Esophagus muscularis mucosa (tissue), 4 donors: ENCODE results near the gene SLC2A10. TPM values are rescaled to one million over a fixed set of nuclear protein-coding genes. Genes with fewer than 3 reads are reported as not detected.
A peak's percentile ranks its signal among the peaks of the same experiment; 100 is the strongest.

Source experiments
- DNase-seq: peaks from one replicate; pipeline ENCODE4 v3.0.0-alpha.2; 2017; ENCODE audit errors: extremely low spot score
- H3K27ac ChIP-seq, 4 donors: fragments of 200-600 bp; sonication (generic); replicated peaks in 1 of 4; 1 replicate in 3 of 4; 2 replicates in 1 of 4; pipeline ENCODE4 v1.5.1; 2016 to 2019; ENCODE audit warnings: mild to moderate bottlenecking in 1 of 4
- H3K27me3 ChIP-seq, 4 donors: fragments of 200-600 bp; sonication (generic); one replicate each; pipeline versions ENCODE4 v1.5.1 to v1.6.0; 2016 to 2019
- H3K36me3 ChIP-seq, 4 donors: fragments of 200-600 bp; sonication (generic); one replicate each; pipeline ENCODE4 v1.5.1; 2016 to 2019
- H3K4me1 ChIP-seq, 4 donors: fragments of 200-600 bp; sonication (generic); one replicate each; pipeline ENCODE4 v1.5.1; 2016 to 2019
- H3K4me3 ChIP-seq, 4 donors: fragments of 200-600 bp; sonication (generic); 1 replicate in 2 of 4; 2 replicates in 2 of 4; pipeline ENCODE4 v1.5.1; 2016 to 2019; ENCODE audit warnings: mild to moderate bottlenecking in 4 of 4, moderate library complexity in 1 of 4
- H3K9me3 ChIP-seq, 4 donors: fragments of 200-600 bp; sonication (generic); 1 replicate in 3 of 4; 2 replicates in 1 of 4; pipeline ENCODE4 v1.5.1; 2016 to 2019
- EP300 ChIP-seq: sonication (generic); formaldehyde crosslinking; IDR thresholded peaks from one replicate; pipeline ENCODE4 v1.6.1; 2017; ENCODE audit warnings: antibody characterized with exemption
- POLR2A ChIP-seq: fragments of 450-650 bp; IDR thresholded peaks from one replicate; pipeline ENCODE4 v1.6.1; 2017; ENCODE audit warnings: antibody characterized with exemption, moderate library complexity, mild to moderate bottlenecking, low read depth
- POLR2AphosphoS5 ChIP-seq, 2 donors: sonication (generic); formaldehyde crosslinking; IDR thresholded peaks; one replicate each; pipeline ENCODE4 v1.6.1; 2017; ENCODE audit warnings: antibody characterized with exemption in 2 of 2
- WGBS: methylation state at CpG from one replicate; pipeline ENCODE4 v1.1.5; 2018; 5-methylcytosine and 5-hydroxymethylcytosine counted together
- intact Hi-C: fragments of 100-400 bp; cut with DNase I; formaldehyde crosslinking; loops from one replicate; pipeline ENCODE4 v1.15.1; 2023
- total RNA-seq, 4 donors: library from RNA; depleted of rRNA; stranded (reverse); fragments of >200 nt; gene quantifications; one replicate each; pipeline versions ENCODE4 v1.1.0 to v1.2.1, GENCODE V29; 2016
- TF ChIP-seq, protein P1 (sequence below), 3 experiments: fragments of 200-600 bp in 2 of 3; fragments of 450-650 bp in 1 of 3; sonication (generic) in 2 of 3; IDR thresholded peaks; one replicate each; pipeline ENCODE4 v1.5.1; 2017 to 2019; ENCODE audit warnings: antibody characterized with exemption in 3 of 3, mild to moderate bottlenecking in 2 of 3, moderate library complexity in 1 of 3

The SLC2A10 gene
- total RNA-seq, 4 donors from 2014 or later = 9.6 to 27.0 (median 15.3) TPM

GRCh38 chr20:46704714-46705377 is 4.6 kb upstream of the SLC2A10 start:
- intact Hi-C loops = no loop called here
- no peak overlapping the region for H3K4me3 ChIP-seq
- H3K27ac ChIP-seq = peak overlapping the region in 2 of 4 donors; percentile 6 to 34
- DNase-seq = no peak
- WGBS = 66% methylated on average over 7 of the region's 7 CpGs
- peaks cover 0 to 10% (median 0%) of the 10 kb centered on the region in 4 donors for H3K27me3 ChIP-seq
- no peaks in the 10 kb centered on the region for H3K36me3 ChIP-seq
- TF ChIP-seq, protein P1, sequence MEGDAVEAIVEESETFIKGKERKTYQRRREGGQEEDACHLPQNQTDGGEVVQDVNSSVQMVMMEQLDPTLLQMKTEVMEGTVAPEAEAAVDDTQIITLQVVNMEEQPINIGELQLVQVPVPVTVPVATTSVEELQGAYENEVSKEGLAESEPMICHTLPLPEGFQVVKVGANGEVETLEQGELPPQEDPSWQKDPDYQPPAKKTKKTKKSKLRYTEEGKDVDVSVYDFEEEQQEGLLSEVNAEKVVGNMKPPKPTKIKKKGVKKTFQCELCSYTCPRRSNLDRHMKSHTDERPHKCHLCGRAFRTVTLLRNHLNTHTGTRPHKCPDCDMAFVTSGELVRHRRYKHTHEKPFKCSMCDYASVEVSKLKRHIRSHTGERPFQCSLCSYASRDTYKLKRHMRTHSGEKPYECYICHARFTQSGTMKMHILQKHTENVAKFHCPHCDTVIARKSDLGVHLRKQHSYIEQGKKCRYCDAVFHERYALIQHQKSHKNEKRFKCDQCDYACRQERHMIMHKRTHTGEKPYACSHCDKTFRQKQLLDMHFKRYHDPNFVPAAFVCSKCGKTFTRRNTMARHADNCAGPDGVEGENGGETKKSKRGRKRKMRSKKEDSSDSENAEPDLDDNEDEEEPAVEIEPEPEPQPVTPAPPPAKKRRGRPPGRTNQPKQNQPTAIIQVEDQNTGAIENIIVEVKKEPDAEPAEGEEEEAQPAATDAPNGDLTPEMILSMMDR (IDR thresholded peaks at IDR 0.05) = no peak
- TF ChIP-seq EP300 (no peak), POLR2AphosphoS5 (IDR thresholded peaks at IDR 0.05) (no peak), POLR2A (no peak)
- H3K4me1 ChIP-seq = peaks cover 6 to 13% (median 10%) of the 10 kb centered on the region in 4 donors
- H3K9me3 ChIP-seq = no peaks in the 10 kb centered on the region

- Histone ChIP-seq H3K27me3 (peaks cover 0 to 5% (median 0%) of the 10 kb centered on the region in 4 donors), H3K4me3 (no peak overlapping the region), H3K4me1 (peaks cover 9 to 18% (median 15%) of the 10 kb centered on the region in 4 donors), H3K36me3 (no peaks in the 10 kb centered on the region), H3K27ac (peak overlapping the region in 2 of 4 donors; percentile 6 to 34), H3K9me3 (no peaks in the 10 kb centered on the region)
- TF ChIP-seq POLR2AphosphoS5 (IDR thresholded peaks at IDR 0.05) (peak; percentile 9 to 34), EP300 (no peak), POLR2A (no peak)
- TF ChIP-seq, protein P1 (IDR thresholded peaks at IDR 0.05) = no peak
- 62% methylated on average over 4 of the region's 4 CpGs for WGBS
- intact Hi-C loops = no loop called here
- DNase-seq = no peak
These were observed 4.1 kb upstream of the SLC2A10 start for GRCh38 chr20:46705378-46705729.

DNA sequence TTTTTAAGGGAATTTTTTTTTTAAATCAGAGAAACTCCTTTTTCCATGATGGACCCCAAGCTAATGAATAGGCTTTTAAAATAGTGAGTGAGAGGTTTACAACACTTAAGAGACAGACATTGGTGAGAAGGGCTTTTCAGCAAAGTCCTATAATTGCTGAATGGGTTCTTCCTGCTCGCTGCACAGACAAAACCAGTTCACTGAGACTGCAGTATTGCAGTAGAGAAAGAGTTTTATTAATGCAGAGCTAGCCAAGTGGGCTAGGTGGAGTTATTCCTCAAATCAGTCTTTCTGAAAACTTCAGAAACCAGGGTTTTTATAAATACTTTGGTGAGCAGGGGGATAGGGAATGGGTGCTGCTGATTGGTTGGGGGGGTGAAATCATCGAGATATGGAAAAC is 3.2 kb upstream of the SLC2A10 start:
- Histone ChIP-seq H3K27ac (no peak overlapping the region), H3K36me3 (no peaks in the 10 kb centered on the region), H3K4me1 (peaks cover 9 to 27% (median 23%) of the 10 kb centered on the region in 4 donors), H3K9me3 (no peaks in the 10 kb centered on the region), H3K27me3 (no peaks in the 10 kb centered on the region), H3K4me3 (no peak overlapping the region)
- intact Hi-C loops = no loop called here
- TF ChIP-seq POLR2AphosphoS5 (IDR thresholded peaks at IDR 0.05) (no peak), EP300 (no peak), POLR2A (no peak)
- TF ChIP-seq, protein P1 (IDR thresholded peaks at IDR 0.05) = no peak
- no peak for DNase-seq
- WGBS = 97% methylated on average over 2 of the region's 2 CpGs

GRCh38 chr20:46708172-46708860 is 1.1 kb upstream of the SLC2A10 start:
- no peak overlapping the region for H3K4me3 ChIP-seq
- H3K36me3 ChIP-seq = no peaks in the 10 kb centered on the region
- no peaks in the 10 kb centered on the region for H3K9me3 ChIP-seq
- intact Hi-C loops = no loop called here
- H3K27me3 ChIP-seq = no peaks in the 10 kb centered on the region
- no peak for DNase-seq
- H3K4me1 ChIP-seq = peaks cover 9 to 44% (median 39%) of the 10 kb centered on the region in 4 donors
- TF ChIP-seq POLR2A = no peak
- TF ChIP-seq, protein P1 (IDR thresholded peaks at IDR 0.05) = no peak
- TF ChIP-seq POLR2AphosphoS5 (IDR thresholded peaks at IDR 0.05) = no peak
- no peak for TF ChIP-seq EP300
- WGBS = 82% methylated on average over 7 of the region's 8 CpGs
- peak overlapping the region in 3 of 4 donors; percentile 76 to 85 (median 84) for H3K27ac ChIP-seq
